Activated CD8-positive, alpha-beta T cell treated with anti-CD3 and anti-CD28 coated beads for 36 hours (primary cell): Measurements from ENCODE around the gene RNLS. TPM values are rescaled to one million over a fixed set of nuclear protein-coding genes. Genes with fewer than 3 reads are reported as not detected.

Experiments
- ATAC-seq: fragments of 200-7000 bp; cut with Tn5 transposase; one replicate; pipeline ENCODE4 v1.10.0; 2021; ENCODE audit warnings: mild to moderate bottlenecking, moderate library complexity
- CTCF ChIA-PET: fragments of 350-600 bp; sonication (Branson Sonifier 250); formaldehyde crosslinking; loops from one replicate; lab custom pipeline; 2021; ENCODE audit warnings: antibody characterized with exemption; lab: Charles Lee
- POLR2A ChIA-PET: fragments of 350-600 bp; sonication (Branson Sonifier 250); formaldehyde crosslinking; loops from one replicate; lab custom pipeline; 2021; ENCODE audit warnings: antibody characterized with exemption; lab: Charles Lee
- DNase-seq: peaks from one replicate; pipeline ENCODE4 v3.0.0-alpha.2; 2020
- H3K27ac Mint-ChIP-seq: one replicate; pipeline ENCODE4 v1.8.0; 2021; ENCODE audit warnings: mild to moderate bottlenecking, mixed read lengths
- H3K27me3 Mint-ChIP-seq: one replicate; pipeline ENCODE4 v1.8.0; 2021; ENCODE audit warnings: mixed read lengths
- H3K36me3 Mint-ChIP-seq: one replicate; pipeline ENCODE4 v1.8.0; 2021; ENCODE audit warnings: low read depth, mixed read lengths
- H3K4me1 Mint-ChIP-seq: one replicate; pipeline ENCODE4 v1.8.0; 2021; ENCODE audit warnings: low read depth, mixed read lengths
- H3K4me3 Mint-ChIP-seq: one replicate; pipeline ENCODE4 v1.8.0; 2021; ENCODE audit warnings: mild to moderate bottlenecking, moderate library complexity, mixed read lengths
- H3K9me3 Mint-ChIP-seq: one replicate; pipeline ENCODE4 v1.8.0; 2021; ENCODE audit warnings: mixed read lengths
- intact Hi-C: fragments of 100-400 bp; cut with micrococcal nuclease; formaldehyde crosslinking; loops from one replicate; pipeline ENCODE4 v1.10.0; 2022
- total RNA-seq, 2 experiments: library from RNA; stranded (reverse); gene quantifications; one replicate each; pipeline ENCODE4 v1.2.3, GENCODE V29; 2021
- TF ChIP-seq, protein P1 (sequence below): fragments of 200-600 bp; IDR thresholded peaks from one replicate; pipeline ENCODE4 v1.8.0; 2022; ENCODE audit warnings: antibody characterized with exemption, mild to moderate bottlenecking

Gene RNLS
- total RNA-seq, 2 experiments from 2014 or later = 4.5 TPM

DNA sequence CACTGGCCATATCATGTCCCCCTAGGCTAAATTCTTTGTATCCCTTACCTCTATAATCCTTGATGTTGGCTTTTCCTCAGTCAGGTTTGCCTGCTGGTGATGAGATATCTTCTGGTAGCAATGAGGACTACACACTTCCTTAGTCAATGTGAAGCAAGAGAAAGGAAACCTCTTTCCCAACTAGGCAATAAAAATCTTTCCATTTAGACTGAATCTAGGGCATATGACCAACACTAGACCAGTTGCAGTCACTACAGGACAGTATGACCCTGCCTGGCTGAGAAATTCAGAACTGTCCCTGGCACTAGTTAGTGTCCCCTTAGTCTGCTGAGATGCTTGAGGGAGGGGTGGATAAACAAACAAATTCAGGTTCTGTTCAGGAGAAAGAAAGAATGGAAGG is 142.6 kb downstream of the RNLS start:
- TF ChIP-seq, protein P1, sequence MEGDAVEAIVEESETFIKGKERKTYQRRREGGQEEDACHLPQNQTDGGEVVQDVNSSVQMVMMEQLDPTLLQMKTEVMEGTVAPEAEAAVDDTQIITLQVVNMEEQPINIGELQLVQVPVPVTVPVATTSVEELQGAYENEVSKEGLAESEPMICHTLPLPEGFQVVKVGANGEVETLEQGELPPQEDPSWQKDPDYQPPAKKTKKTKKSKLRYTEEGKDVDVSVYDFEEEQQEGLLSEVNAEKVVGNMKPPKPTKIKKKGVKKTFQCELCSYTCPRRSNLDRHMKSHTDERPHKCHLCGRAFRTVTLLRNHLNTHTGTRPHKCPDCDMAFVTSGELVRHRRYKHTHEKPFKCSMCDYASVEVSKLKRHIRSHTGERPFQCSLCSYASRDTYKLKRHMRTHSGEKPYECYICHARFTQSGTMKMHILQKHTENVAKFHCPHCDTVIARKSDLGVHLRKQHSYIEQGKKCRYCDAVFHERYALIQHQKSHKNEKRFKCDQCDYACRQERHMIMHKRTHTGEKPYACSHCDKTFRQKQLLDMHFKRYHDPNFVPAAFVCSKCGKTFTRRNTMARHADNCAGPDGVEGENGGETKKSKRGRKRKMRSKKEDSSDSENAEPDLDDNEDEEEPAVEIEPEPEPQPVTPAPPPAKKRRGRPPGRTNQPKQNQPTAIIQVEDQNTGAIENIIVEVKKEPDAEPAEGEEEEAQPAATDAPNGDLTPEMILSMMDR = no peak
- H3K27me3 Mint-ChIP-seq = no peaks in the 10 kb centered on the region

DNA sequence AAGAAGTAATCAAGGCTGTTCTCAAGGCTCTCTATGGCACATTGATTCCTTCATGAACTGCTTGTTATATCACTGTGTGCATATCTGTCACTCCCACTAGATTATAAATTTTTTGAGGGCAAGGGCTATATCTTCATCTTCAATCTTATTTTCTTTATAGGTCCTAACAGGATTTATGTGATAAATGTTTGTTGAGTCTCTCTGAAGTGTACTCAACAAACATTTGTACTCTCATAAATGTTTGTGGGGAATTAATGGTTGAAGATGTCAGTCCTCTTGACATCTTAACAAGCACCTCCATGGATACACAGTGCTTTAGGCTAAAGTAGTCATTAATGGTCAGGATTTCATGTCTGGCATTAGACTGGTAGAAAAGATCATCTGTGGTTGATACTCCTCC is 143.2 kb downstream of the RNLS start:
- DNase-seq = no peak
- TF ChIP-seq, protein P1 = no peak
- H3K27ac Mint-ChIP-seq = no peak overlapping the region
- H3K4me1 Mint-ChIP-seq = no peaks in the 10 kb centered on the region
- CTCF ChIA-PET = no interaction called here
- no peak overlapping the region for H3K4me3 Mint-ChIP-seq
- peaks cover 5% of the 10 kb centered on the region for H3K9me3 Mint-ChIP-seq
- no peak for ATAC-seq
- H3K36me3 Mint-ChIP-seq = no peaks in the 10 kb centered on the region
- H3K27me3 Mint-ChIP-seq = no peaks in the 10 kb centered on the region
- intact Hi-C loops = no loop called here
- POLR2A ChIA-PET = no interaction called here

More for the DNA sequence above, 142.6 kb downstream of the RNLS start:
- H3K9me3 Mint-ChIP-seq = peaks cover 5% of the 10 kb centered on the region
- ATAC-seq (no peak), DNase-seq (no peak)
- ChIA-PET POLR2A (no interaction called here), CTCF (no interaction called here)
- no peak overlapping the region for H3K27ac Mint-ChIP-seq
- no peaks in the 10 kb centered on the region for H3K36me3 Mint-ChIP-seq
- H3K4me1 Mint-ChIP-seq = no peaks in the 10 kb centered on the region
- intact Hi-C loops = no loop called here
- H3K4me3 Mint-ChIP-seq = no peak overlapping the region

DNA sequence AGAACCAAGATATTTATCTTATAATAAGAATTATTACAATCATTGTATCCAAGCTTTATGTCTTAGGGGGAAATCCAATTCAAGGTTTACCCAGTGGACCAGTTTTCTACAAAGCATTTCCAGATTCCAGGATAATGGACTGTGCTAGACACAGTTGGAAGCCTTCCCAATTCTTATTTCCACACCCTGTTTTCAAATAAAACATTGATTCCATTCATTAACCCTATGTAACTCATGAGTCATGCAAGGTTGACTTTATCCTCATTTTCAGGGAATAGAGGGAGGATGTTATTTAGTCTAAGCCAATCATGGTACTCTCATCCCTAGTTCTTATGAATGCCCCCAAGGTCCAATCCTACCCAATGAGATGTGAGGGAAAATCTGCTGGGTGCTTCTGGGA is 145.7 kb downstream of the RNLS start:
- no peak for DNase-seq
- TF ChIP-seq, protein P1 = no peak
- intact Hi-C loops = no loop called here
- no peak overlapping the region for H3K4me3 Mint-ChIP-seq
- no peak overlapping the region for H3K27ac Mint-ChIP-seq
- no peak for ATAC-seq
- H3K9me3 Mint-ChIP-seq = no peaks in the 10 kb centered on the region
- no peaks in the 10 kb centered on the region for H3K36me3 Mint-ChIP-seq
- POLR2A ChIA-PET = no interaction called here
- no peaks in the 10 kb centered on the region for H3K27me3 Mint-ChIP-seq
- no peaks in the 10 kb centered on the region for H3K4me1 Mint-ChIP-seq
- CTCF ChIA-PET = interaction anchor here (0.8 to 1.6 kb wide), 2 partner anchors 120 to 136 kb away, joined by 3 to 4 read pairs; no protein-coding TSS in a partner anchor

DNA sequence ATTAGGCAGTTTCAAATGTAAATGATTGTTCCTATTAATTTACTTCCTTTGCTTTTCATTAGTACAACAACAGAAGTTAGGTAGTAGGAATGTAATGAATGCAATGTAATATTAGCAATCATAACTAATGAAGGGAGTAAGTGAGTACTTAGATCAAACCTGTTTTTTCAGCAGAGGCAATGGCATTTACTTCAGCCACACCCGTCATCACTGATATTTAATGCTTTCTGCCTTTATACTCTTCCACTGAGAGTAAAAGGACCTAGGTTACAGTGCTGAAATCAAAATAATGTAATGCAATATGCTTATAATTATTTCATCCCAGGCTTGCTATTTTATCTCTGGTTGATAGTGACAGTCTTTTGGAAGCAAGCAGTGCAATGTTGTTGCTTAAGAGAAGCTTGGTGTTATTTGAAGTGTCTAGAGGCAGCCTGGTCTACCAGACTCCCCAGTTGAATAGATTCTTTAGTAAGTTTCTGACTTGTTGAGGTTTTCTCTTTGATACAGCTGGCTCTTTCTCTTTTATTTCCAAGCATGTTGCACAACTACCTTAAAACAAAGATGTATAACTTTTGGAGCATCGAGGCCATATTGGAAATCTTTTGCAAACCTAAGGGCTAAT is 149.4 kb downstream of the RNLS start:
- POLR2A ChIA-PET = no interaction called here
- no peak overlapping the region for H3K27ac Mint-ChIP-seq

DNA sequence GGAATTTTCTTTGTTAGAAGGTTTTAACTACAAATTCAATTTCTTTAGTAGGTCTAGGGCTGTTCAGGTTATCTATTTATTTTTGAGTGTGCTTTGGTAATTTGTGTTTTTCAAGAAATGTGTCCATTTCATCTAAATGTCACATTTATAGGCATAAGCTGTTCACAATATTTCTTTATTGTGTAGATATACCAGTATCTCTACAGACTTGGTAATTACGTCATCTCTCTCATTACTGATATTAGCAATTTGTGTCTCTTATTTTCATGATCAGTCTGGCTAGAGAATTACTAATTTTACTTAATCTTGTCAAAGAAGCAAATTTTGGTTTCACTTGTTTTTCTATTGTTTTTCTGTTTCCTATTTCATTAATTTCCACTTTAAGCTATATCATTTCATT is 152.0 kb downstream of the RNLS start:
- ChIA-PET CTCF (no interaction called here), POLR2A (no interaction called here)
- no peaks in the 10 kb centered on the region for H3K4me1 Mint-ChIP-seq
- intact Hi-C loops = no loop called here
- H3K4me3 Mint-ChIP-seq = no peak overlapping the region
- H3K9me3 Mint-ChIP-seq = no peaks in the 10 kb centered on the region
- H3K27ac Mint-ChIP-seq = no peak overlapping the region
- no peaks in the 10 kb centered on the region for H3K36me3 Mint-ChIP-seq
- H3K27me3 Mint-ChIP-seq = no peaks in the 10 kb centered on the region
- no peak for ATAC-seq
- TF ChIP-seq, protein P1 = no peak
- no peak for DNase-seq

More for the DNA sequence above, 149.4 kb downstream of the RNLS start:
- intact Hi-C loops = no loop called here
- Mint-ChIP-seq H3K36me3 (no peaks in the 10 kb centered on the region), H3K27me3 (no peaks in the 10 kb centered on the region), H3K4me3 (no peak overlapping the region), H3K9me3 (no peaks in the 10 kb centered on the region), H3K4me1 (no peaks in the 10 kb centered on the region)
- no peak for DNase-seq
- ATAC-seq = no peak
- TF ChIP-seq, protein P1 = no peak
- CTCF ChIA-PET = no interaction called here
